KBM-7 (cell line): ENCODE data around the gene FUT7.

Source experiments
- DNase-seq: peaks from one replicate; pipeline ENCODE4 v3.0.0-alpha.2; 2015
- in situ Hi-C: fragments of 300-500 bp; cut with MboI; formaldehyde crosslinking; loops from 2 replicates; pipeline ENCODE4 v1.14.3; 2020; ENCODE audit warnings: low sequenced_read_pairs, low pct_unique_long_range_greater_than_20kb, mixed read lengths

The FUT7 gene

GRCh38 chr9:137021979-137022661 lies 9.8 kb downstream of the FUT7 start:
- peak; percentile 63 for DNase-seq
- in situ Hi-C loops = no loop called here

- no peak for DNase-seq
Observed at GRCh38 chr9:137021568-137021978, 10.3 kb downstream of the FUT7 start.

GRCh38 chr9:137020771-137021567 lies 10.9 kb downstream of the FUT7 start:
- in situ Hi-C loops = no loop called here
- no peak for DNase-seq

More at GRCh38 chr9:137021568-137021978, 10.3 kb downstream of the FUT7 start:
- in situ Hi-C loops = no loop called here

GRCh38 chr9:137019891-137020683 lies 11.8 kb downstream of the FUT7 start:
- in situ Hi-C loops = no loop called here
- DNase-seq = no peak

- in situ Hi-C loops = no loop called here
- no peak for DNase-seq
Observed at GRCh38 chr9:137018761-137019559, 12.9 kb downstream of the FUT7 start.

GRCh38 chr9:137017791-137018497 lies 13.9 kb downstream of the FUT7 start:
- no peak for DNase-seq
- in situ Hi-C loops = no loop called here

- in situ Hi-C loops = no loop called here
Observed at GRCh38 chr9:137017071-137017470, 14.8 kb downstream of the FUT7 start.

GRCh38 chr9:137016436-137016835 lies 15.5 kb downstream of the FUT7 start:
- DNase-seq = no peak
- in situ Hi-C loops = no loop called here

More at GRCh38 chr9:137017071-137017470, 14.8 kb downstream of the FUT7 start:
- no peak for DNase-seq

- DNase-seq = no peak
- in situ Hi-C loops = no loop called here
Observed at GRCh38 chr9:137015976-137016375, 15.9 kb downstream of the FUT7 start.

GRCh38 chr9:137015540-137015930 lies 16.4 kb downstream of the FUT7 start:
- in situ Hi-C loops = no loop called here
- DNase-seq = no peak

- no peak for DNase-seq
- in situ Hi-C loops = no loop called here
Observed at GRCh38 chr9:137014776-137015539, 16.9 kb downstream of the FUT7 start.

GRCh38 chr9:137014166-137014565 lies 17.7 kb downstream of the FUT7 start:
- in situ Hi-C loops = no loop called here
- DNase-seq = no peak

- DNase-seq = no peak
- in situ Hi-C loops = no loop called here
Observed at GRCh38 chr9:137013571-137013940, 18.3 kb downstream of the FUT7 start.

- in situ Hi-C loops = no loop called here
- DNase-seq = no peak
Observed at GRCh38 chr9:137012694-137013570, 19.0 kb downstream of the FUT7 start.

- in situ Hi-C loops = no loop called here
- no peak for DNase-seq
Observed at GRCh38 chr9:137011907-137012675, 19.8 kb downstream of the FUT7 start.

GRCh38 chr9:137011156-137011555 lies 20.7 kb downstream of the FUT7 start:
- in situ Hi-C loops = no loop called here
- DNase-seq = no peak
